HCT116 (cell line): ENCODE measurements around the gene LEMD1. TPM values are rescaled to one million over a fixed set of nuclear protein-coding genes. Genes with fewer than 3 reads are reported as not detected.

Experiments
- ATAC-seq: fragments of 200-7000 bp; cut with Tn5 transposase; 2 replicates; pipeline ENCODE4 v1.9.1; 2020; ENCODE audit warnings: mild to moderate bottlenecking, moderate library complexity
- BruUV-seq: library from RNA; stranded (reverse); fragments of 400-500 nt; replicated peaks from 2 replicates; lab custom pipeline; 2021; lab: Mats Ljungman, UMichigan
- CTCF ChIA-PET: fragments of 300-600 bp; sonication (Branson Sonifier 250); formaldehyde crosslinking; loops from one replicate; lab custom pipeline; 2021; ENCODE audit warnings: antibody characterized with exemption; lab: Charles Lee
- POLR2A ChIA-PET: fragments of 300-600, 350-600 bp; sonication (Branson Sonifier 250); formaldehyde crosslinking; loops from one replicate; lab custom pipeline; 2021; ENCODE audit warnings: antibody characterized with exemption; lab: Charles Lee
- RAD21 ChIA-PET, 2 experiments: fragments of 300-600 bp; sonication (Branson Sonifier 250); formaldehyde crosslinking; loops; one replicate each; lab custom pipeline; 2023; ENCODE audit warnings: low total read pairs in 2 of 2; ENCODE audit not compliant: uncharacterized antibody in 2 of 2, unreplicated experiment in 2 of 2, low non-redundant PET in 1 of 2; lab: Charles Lee
- DNase-seq: peaks from one replicate; pipeline ENCODE4 v3.0.0-alpha.2; 2010; ENCODE audit warnings: low read depth, low spot score
- H2AFZ ChIP-seq: fragments of 200-600 bp; shearing (Covaris generic), sonication (generic); 2 replicates; pipeline ENCODE4 v1.6.1; 2017; ENCODE audit warnings: low read depth, mixed run types, mixed read lengths, antibody characterized with exemption, low read length; ENCODE audit not compliant: poor library complexity, severe bottlenecking
- H3K27ac ChIP-seq: 2 replicates; pipeline ENCODE4 v1.5.1; 2012; ENCODE audit warnings: low read depth, low read length
- H3K27me3 ChIP-seq: fragments of 200-600 bp; sonication (generic); 2 replicates; pipeline ENCODE4 v1.6.1; 2016; ENCODE audit warnings: mixed run types, low read length, mixed read lengths; ENCODE audit not compliant: insufficient read depth
- H3K36me3 ChIP-seq, 2 experiments: fragments of 200-500 bp in 1 of 2; fragments of 200-600 bp in 1 of 2; sonication (Bioruptor generic) in 1 of 2; sonication (generic) in 1 of 2; 2 replicates each; pipeline versions ENCODE4 v1.5.1 to v1.6.1; 2014 to 2016; ENCODE audit warnings: low read length in 2 of 2, inconsistent platforms in 1 of 2, mixed read lengths in 1 of 2, mixed run types in 1 of 2; ENCODE audit not compliant: insufficient read depth in 2 of 2, control insufficient read depth in 1 of 2
- H3K4me1 ChIP-seq, 2 experiments: fragments of 200-600 bp in 1 of 2; sonication (generic) in 1 of 2; 2 replicates each; pipeline versions ENCODE4 v1.5.1 to v1.6.1; 2012 to 2017; ENCODE audit warnings: low read length in 2 of 2, inconsistent platforms in 1 of 2, mild to moderate bottlenecking in 1 of 2, mixed read lengths in 1 of 2, mixed run types in 1 of 2, moderate library complexity in 1 of 2; ENCODE audit not compliant: insufficient read depth in 2 of 2, control insufficient read depth in 1 of 2
- H3K4me2 ChIP-seq: fragments of 200-600 bp; sonication (generic); 2 replicates; pipeline ENCODE4 v1.6.1; 2017; ENCODE audit warnings: mixed run types, low read length, mixed read lengths
- H3K4me3 ChIP-seq, 2 experiments: fragments of 200-600 bp in 1 of 2; sonication (generic) in 1 of 2; replicated peaks in 1 of 2; 2 replicates each; pipeline ENCODE4 v1.5.1; 2011 to 2016; ENCODE audit warnings: low read length in 2 of 2, control low read depth in 1 of 2, low read depth in 1 of 2, mild to moderate bottlenecking in 1 of 2, mixed read lengths in 1 of 2, mixed run types in 1 of 2
- H3K79me2 ChIP-seq: fragments of 200-600 bp; sonication (generic); 2 replicates; pipeline ENCODE4 v1.6.1; 2017; ENCODE audit warnings: mild to moderate bottlenecking, mixed run types, low read length, moderate library complexity, mixed read lengths; ENCODE audit not compliant: insufficient read depth
- H3K9ac ChIP-seq: fragments of 200-600 bp; sonication (generic); 2 replicates; pipeline ENCODE4 v1.6.1; 2016; ENCODE audit warnings: low read length, mixed read lengths
- H3K9me2 ChIP-seq: fragments of 200-600 bp; sonication (generic), shearing (Covaris generic); 2 replicates; pipeline ENCODE4 v1.6.1; 2017; ENCODE audit warnings: mixed run types, mild to moderate bottlenecking, moderate library complexity; ENCODE audit not compliant: insufficient read depth
- H3K9me3 ChIP-seq, 2 experiments: fragments of 200-500 bp in 1 of 2; fragments of 200-600 bp in 1 of 2; sonication (Bioruptor generic) in 1 of 2; sonication (generic) in 1 of 2; 2 replicates each; pipeline ENCODE4 v1.6.1; 2014 to 2017; ENCODE audit warnings: low read length in 2 of 2, mixed read lengths in 2 of 2, inconsistent platforms in 1 of 2, low read depth in 1 of 2, mild to moderate bottlenecking in 1 of 2, mixed run types in 1 of 2, moderate library complexity in 1 of 2; ENCODE audit not compliant: control insufficient read depth in 1 of 2, insufficient read depth in 1 of 2
- H4K20me1 ChIP-seq: fragments of 200-600 bp; sonication (generic), shearing (Covaris generic); 2 replicates; pipeline ENCODE4 v1.6.1; 2017; ENCODE audit warnings: mixed run types, mild to moderate bottlenecking, moderate library complexity; ENCODE audit not compliant: insufficient read depth
- CBX3 ChIP-seq: IDR thresholded peaks from 2 replicates; pipeline ENCODE4 v1.6.1; 2012; ENCODE audit warnings: low read depth
- EGR1 ChIP-seq: IDR thresholded peaks from 2 replicates; pipeline ENCODE4 v1.6.1; 2012; ENCODE audit warnings: low read depth
- FOSL1 ChIP-seq: IDR thresholded peaks from 2 replicates; pipeline ENCODE4 v1.6.1; 2012; ENCODE audit warnings: low read depth
- POLR2A ChIP-seq: IDR thresholded peaks from 2 replicates; pipeline ENCODE4 v1.7.0; 2011; ENCODE audit warnings: borderline replicate concordance; ENCODE audit not compliant: insufficient read depth, insufficient read length; ENCODE audit errors: extremely low read depth
- SRF ChIP-seq: IDR thresholded peaks from 2 replicates; pipeline ENCODE4 v1.6.1; 2012; ENCODE audit warnings: low read depth
- TCF7L2 ChIP-seq: IDR thresholded peaks from 2 replicates; pipeline ENCODE4 v1.7.0; 2011; ENCODE audit warnings: borderline replicate concordance, inconsistent platforms; ENCODE audit not compliant: insufficient read depth, insufficient read length; ENCODE audit errors: extremely low read depth
- YY1 ChIP-seq: IDR thresholded peaks from 2 replicates; pipeline ENCODE4 v1.6.1; 2011; ENCODE audit warnings: low read length, low read depth, moderate library complexity, mild to moderate bottlenecking; ENCODE audit not compliant: insufficient replicate concordance; ENCODE audit errors: extremely low read depth
- ZNF274 ChIP-seq: fragments of 200-500 bp; sonication (Bioruptor generic); IDR thresholded peaks from 2 replicates; pipeline ENCODE4 v1.6.1; 2014; ENCODE audit warnings: mild to moderate bottlenecking, low read depth, low read length, inconsistent platforms
- intact Hi-C: fragments of 100-400 bp; cut with micrococcal nuclease; formaldehyde crosslinking; loops from 2 replicates; pipeline ENCODE4 v1.10.0; 2022
- total RNA-seq: library from RNA; stranded (reverse); gene quantifications from one replicate; pipeline ENCODE4 v1.2.1, GENCODE V29; 2021; ENCODE audit not compliant: unreplicated experiment
- TF ChIP-seq, protein P1 (sequence below): IDR thresholded peaks from 2 replicates; pipeline ENCODE4 v1.6.1; 2012
- TF ChIP-seq, protein P2 (sequence below), 3 experiments: fragments of 200-600 bp in 1 of 3; sonication (generic) in 1 of 3; IDR thresholded peaks in 2 of 3; conservative IDR thresholded peaks in 1 of 3; 2 replicates each; pipeline ENCODE4 v1.5.1; 2012 to 2017; ENCODE audit warnings: low read depth in 2 of 3, low read length in 2 of 3, antibody characterized with exemption in 1 of 3, borderline replicate concordance in 1 of 3, control low read depth in 1 of 3, mild to moderate bottlenecking in 1 of 3, mixed read lengths in 1 of 3, mixed run types in 1 of 3, moderate library complexity in 1 of 3; ENCODE audit not compliant: insufficient read depth in 1 of 3
- TF ChIP-seq, protein P3 (sequence below): IDR thresholded peaks from 2 replicates; pipeline ENCODE4 v1.6.1; 2011; ENCODE audit warnings: mild to moderate bottlenecking, low read length, moderate library complexity; ENCODE audit not compliant: insufficient replicate concordance; ENCODE audit errors: extremely low read depth

The LEMD1 gene
- total RNA-seq, 1 experiment from 2014 or later: 11.9 TPM

DNA sequence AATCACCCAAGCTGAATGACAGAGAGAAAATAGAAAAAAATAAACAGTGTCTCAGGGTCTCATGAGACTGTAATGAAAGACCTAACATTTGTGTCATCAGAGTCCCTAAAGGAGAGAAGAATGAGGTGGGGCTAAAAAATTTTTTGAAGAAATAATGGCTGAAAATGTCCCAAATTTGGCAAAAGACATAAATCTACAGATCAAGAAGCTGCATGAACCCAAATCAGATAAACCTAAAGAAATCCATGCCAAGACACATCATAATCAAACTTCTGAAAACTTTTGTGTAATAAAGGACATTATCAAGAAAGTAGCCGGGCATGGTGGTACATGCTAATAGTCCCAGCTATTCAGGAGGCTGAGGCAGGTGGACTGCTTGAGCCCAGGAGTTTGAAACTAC is 29.2 kb downstream of the LEMD1 start:
- no peak for DNase-seq
- H3K4me3 ChIP-seq: no peak overlapping the region
- H3K79me2 ChIP-seq: no peaks in the 10 kb centered on the region
- H3K9me3 ChIP-seq: no peaks in the 10 kb centered on the region
- intact Hi-C loops: no loop called here
- H3K9ac ChIP-seq: no peak overlapping the region
- no peak overlapping the region for H3K4me2 ChIP-seq
- no TSS peak for BruUV-seq
- no peaks in the 10 kb centered on the region for H3K27me3 ChIP-seq
- no peaks in the 10 kb centered on the region for H4K20me1 ChIP-seq
- H3K36me3 ChIP-seq: no peaks in the 10 kb centered on the region
- RAD21 ChIA-PET: no interaction called here
- no peaks in the 10 kb centered on the region for H3K9me2 ChIP-seq
- no peak for TF ChIP-seq YY1
- TF ChIP-seq, protein P1, sequence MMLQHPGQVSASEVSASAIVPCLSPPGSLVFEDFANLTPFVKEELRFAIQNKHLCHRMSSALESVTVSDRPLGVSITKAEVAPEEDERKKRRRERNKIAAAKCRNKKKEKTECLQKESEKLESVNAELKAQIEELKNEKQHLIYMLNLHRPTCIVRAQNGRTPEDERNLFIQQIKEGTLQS: no peak
- no peak for TF ChIP-seq CBX3
- TF ChIP-seq POLR2A: no peak
- TF ChIP-seq TCF7L2: no peak
- no peak for TF ChIP-seq EGR1
- no peak for TF ChIP-seq SRF
- TF ChIP-seq, protein P2, sequence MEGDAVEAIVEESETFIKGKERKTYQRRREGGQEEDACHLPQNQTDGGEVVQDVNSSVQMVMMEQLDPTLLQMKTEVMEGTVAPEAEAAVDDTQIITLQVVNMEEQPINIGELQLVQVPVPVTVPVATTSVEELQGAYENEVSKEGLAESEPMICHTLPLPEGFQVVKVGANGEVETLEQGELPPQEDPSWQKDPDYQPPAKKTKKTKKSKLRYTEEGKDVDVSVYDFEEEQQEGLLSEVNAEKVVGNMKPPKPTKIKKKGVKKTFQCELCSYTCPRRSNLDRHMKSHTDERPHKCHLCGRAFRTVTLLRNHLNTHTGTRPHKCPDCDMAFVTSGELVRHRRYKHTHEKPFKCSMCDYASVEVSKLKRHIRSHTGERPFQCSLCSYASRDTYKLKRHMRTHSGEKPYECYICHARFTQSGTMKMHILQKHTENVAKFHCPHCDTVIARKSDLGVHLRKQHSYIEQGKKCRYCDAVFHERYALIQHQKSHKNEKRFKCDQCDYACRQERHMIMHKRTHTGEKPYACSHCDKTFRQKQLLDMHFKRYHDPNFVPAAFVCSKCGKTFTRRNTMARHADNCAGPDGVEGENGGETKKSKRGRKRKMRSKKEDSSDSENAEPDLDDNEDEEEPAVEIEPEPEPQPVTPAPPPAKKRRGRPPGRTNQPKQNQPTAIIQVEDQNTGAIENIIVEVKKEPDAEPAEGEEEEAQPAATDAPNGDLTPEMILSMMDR (IDR thresholded peaks at IDR 0.05 in 2 of 3, conservative IDR thresholded peaks at IDR 0.05 in 1 of 3; ENCODE audit: borderline replicate concordance in 1 of 3, insufficient read depth in 1 of 3, low read depth in 2 of 3, low read length in 2 of 3): no peak
- TF ChIP-seq FOSL1: no peak
- no peak for TF ChIP-seq ZNF274
- TF ChIP-seq, protein P3, sequence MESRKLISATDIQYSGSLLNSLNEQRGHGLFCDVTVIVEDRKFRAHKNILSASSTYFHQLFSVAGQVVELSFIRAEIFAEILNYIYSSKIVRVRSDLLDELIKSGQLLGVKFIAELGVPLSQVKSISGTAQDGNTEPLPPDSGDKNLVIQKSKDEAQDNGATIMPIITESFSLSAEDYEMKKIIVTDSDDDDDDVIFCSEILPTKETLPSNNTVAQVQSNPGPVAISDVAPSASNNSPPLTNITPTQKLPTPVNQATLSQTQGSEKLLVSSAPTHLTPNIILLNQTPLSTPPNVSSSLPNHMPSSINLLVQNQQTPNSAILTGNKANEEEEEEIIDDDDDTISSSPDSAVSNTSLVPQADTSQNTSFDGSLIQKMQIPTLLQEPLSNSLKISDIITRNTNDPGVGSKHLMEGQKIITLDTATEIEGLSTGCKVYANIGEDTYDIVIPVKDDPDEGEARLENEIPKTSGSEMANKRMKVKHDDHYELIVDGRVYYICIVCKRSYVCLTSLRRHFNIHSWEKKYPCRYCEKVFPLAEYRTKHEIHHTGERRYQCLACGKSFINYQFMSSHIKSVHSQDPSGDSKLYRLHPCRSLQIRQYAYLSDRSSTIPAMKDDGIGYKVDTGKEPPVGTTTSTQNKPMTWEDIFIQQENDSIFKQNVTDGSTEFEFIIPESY: no peak
- no peak for ATAC-seq
- CTCF ChIA-PET: no interaction called here
- no peak overlapping the region for H3K27ac ChIP-seq
- peaks cover 0 to 6% of the 10 kb centered on the region in 2 experiments; a peak in 2 of 4 replicates for H3K4me1 ChIP-seq
- H2AFZ ChIP-seq: no peak overlapping the region
- POLR2A ChIA-PET: no interaction called here
